GM10847 (cell line): Measurements from ENCODE around the gene IGLL5.

Experiments used
- POLR2A ChIP-seq: IDR thresholded peaks from 2 replicates; pipeline ENCODE4 v1.6.1; 2011; ENCODE audit not compliant: insufficient read length; ENCODE audit errors: extremely low read depth

The IGLL5 gene

GRCh38 chr22:22891139-22891621 is 3.6 kb downstream of the IGLL5 start:
- TF ChIP-seq POLR2A: no peak

- TF ChIP-seq POLR2A: no peak
These were observed 4.8 kb downstream of the IGLL5 start for GRCh38 chr22:22892096-22893052.

DNA sequence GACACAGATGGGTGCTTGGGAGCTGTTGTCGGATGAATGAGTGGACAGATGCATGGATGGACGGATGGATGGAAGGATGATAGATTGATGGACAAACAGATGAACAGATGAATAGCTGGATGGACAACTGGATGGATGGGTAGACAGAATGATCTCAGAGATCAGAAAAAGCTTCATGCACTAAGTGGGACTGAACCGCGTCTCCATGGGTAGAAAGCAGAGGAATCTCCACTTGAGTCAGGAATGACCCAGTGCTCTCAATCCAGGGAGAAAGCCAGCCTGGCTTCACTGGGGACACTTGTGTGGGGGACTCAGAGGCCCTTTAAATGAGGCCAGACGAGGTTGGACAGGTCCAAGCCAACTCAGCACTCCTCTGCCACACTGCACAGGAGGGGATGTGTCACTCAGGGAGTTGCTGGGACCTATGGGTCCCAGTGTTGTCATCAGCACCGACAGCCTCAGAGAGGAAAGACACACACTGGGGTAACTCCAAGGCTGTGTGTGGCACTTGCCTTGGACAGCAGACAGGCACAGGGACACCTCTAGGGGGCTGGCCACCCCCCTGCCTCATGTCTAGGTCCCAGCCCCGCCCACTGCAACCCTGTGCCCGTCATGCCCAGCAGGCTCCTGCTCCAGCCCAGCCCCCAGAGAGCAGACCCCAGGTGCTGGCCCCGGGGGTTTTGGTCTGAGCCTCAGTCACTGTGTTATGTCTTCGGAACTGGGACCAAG is 5.6 kb downstream of the IGLL5 start:
- TF ChIP-seq POLR2A: peak; percentile 7

- no peak for TF ChIP-seq POLR2A
These were observed 6.5 kb downstream of the IGLL5 start for GRCh38 chr22:22893891-22894739.

- no peak for TF ChIP-seq POLR2A
These were observed 7.4 kb downstream of the IGLL5 start for GRCh38 chr22:22894740-22895731.

DNA sequence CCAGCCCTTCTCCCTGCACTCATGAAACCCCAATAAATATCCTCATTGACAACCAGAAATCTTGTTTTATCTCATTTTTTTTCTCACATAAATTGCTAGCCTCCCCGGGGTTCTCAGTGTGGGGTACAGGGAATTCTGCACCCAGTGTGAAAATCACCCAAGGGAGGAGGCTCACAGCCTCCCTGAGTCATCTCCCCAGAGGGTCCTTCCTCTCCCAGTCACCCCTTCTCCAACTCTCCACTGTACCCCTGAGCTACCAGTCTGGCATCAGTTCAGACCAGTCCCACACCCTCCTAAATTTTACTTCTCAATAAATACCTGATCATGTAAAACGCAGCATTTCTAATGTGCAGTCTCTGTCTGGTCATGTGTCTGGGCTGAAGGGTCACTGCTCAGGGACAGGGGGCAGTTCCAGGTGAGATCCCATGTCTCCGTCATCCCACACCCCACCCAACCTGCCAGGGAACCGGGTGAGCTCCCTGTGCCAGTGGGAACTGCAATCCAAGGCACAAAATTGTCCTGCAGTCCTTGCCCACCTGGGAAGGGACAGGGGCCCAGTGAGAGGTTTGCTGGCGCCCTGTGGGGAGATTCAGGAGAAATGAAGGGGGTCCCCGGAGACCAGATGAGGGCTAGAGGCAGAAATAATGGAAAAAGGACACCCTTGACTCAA is 8.3 kb downstream of the IGLL5 start:
- TF ChIP-seq POLR2A: no peak

GRCh38 chr22:22896601-22897000 is 9.0 kb downstream of the IGLL5 start:
- no peak for TF ChIP-seq POLR2A

DNA sequence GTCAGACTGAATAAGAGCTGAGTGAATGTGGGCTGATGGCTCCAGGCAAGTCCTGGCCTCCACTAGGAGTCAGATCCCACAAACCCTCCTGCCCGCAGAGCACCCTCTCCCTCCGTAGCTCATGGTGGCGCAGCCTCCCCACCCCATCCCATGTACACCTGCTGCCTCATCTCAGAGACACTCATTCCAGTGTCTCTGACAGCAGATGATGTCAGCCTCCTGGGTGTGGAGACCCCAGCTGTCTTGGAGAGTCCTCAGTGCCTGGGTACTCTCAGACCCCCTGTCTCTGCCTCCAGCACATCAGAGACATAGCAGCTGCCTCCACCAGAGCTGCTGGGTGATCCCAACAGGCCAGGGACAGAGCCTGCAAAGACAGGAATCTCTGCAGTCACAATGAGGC is 9.5 kb downstream of the IGLL5 start:
- no peak for TF ChIP-seq POLR2A

DNA sequence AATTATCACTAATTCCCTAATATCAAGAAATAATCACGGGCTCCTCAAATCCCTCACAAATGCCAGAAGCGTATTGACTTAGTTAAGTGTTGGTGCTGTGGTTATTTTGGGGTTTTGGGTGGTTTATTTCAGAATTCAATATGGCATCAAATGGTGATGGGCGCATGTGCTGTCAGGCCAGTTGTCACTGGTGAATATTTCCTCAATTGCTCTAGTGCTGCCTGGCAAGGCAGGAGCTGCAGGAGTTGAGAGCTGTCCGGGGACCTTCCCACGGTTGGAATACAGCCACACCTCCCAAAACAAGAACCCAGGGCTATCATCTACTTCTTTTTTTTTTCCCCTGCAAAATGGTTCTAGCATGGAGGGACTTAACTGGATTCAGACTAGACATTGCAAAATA is 10.3 kb downstream of the IGLL5 start:
- no peak for TF ChIP-seq POLR2A

DNA sequence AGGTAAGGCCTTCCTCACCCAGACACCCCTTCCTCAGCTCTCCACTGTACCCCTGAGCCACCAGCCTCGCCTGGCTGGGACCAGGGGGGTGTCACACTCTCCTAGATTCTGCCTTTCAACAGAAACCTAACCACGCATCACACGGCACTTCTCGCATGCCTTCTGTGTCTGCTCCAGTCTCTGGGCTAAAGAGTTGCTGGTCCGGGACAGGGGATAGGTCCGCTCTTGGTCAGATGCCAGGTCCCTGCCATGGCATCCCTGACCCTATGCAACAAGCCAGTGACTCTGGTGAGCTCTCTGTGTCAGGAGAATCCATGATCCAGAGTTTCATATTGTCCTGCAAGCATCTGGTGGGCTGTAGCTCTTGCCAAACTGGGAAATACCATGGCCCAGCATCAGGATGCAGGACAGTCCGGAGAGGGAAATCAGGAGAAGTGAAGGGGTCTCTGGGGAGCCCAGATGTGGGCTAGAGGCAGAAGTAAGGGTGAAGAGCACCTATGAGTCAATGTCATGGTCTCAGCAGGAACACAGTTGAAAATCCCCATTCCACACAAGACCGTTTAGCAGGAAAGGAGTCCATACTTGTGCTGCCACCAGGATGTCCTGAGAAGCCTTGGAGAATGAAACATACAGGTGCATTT is 14.1 kb downstream of the IGLL5 start:
- peak; percentile 24 for TF ChIP-seq POLR2A

DNA sequence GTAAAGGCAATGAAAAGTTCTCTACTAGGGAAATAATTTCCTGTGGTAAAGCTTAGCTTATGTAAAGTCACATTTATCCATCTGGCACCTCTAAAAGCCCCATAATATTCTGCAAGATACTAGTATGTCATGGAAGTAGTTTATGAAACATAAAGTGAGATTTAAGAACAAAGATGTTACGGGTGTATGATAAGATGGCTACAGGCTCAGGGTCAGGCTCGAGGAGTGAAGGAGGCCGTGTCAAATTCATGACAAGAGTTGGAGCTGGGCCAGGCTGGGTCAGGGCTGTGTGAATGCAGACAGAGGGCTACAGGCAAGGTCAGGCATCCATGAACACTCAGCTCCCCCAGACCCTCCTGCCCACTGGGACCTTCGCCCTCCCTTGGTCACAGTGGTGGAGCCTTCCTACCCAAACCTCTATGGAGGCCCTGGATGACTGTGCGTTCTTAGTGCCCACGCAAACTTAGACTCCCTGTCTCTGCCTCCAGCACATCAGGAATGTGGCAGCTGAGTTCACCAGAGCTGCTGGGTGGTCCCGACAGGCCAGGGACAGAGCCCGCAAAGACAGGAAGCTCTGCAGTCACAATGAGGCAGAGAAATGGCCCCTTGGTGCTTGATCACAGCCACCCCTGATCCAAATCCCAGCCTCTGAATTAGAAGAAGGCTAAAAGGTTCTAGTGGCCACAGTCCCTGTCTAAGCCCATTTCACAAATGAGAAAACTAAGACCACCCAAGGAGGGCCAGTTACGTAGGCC is 14.8 kb downstream of the IGLL5 start:
- TF ChIP-seq POLR2A: no peak

GRCh38 chr22:22903355-22903777 is 15.8 kb downstream of the IGLL5 start:
- TF ChIP-seq POLR2A: no peak
